ENCODE data around the gene FHIT. TPM values are rescaled to one million over a fixed set of nuclear protein-coding genes. Genes with fewer than 3 reads are reported as not detected.

FHIT gene
- total RNA-seq, 1 donor from 2014 or later, result 5.7 TPM

- Mint-ChIP-seq H3K36me3 (no peaks in the 10 kb centered on the region), H3K4me1 (no peaks in the 10 kb centered on the region), H3K9me3 (no peaks in the 10 kb centered on the region), H3K27ac (no peak overlapping the region), H3K27me3 (ENCODE audit: insufficient read depth, low read depth) (no peaks in the 10 kb centered on the region), H3K4me3 (no peak overlapping the region)
- Histone ChIP-seq H3K9ac (no peak overlapping the region), H3K4me2 (no peak overlapping the region), H3K9me3 (ENCODE audit: low read depth) (no peaks in the 10 kb centered on the region), H2AFZ (replicated peaks) (no peak overlapping the region), H3K27ac (no peak overlapping the region), H4K20me1 (ENCODE audit: low read depth) (no peaks in the 10 kb centered on the region), H3K4me1 (no peaks in the 10 kb centered on the region), H3K79me2 (ENCODE audit: low read depth) (no peaks in the 10 kb centered on the region), H3F3A (ENCODE audit: low read depth) (no peaks in the 10 kb centered on the region), H3K27me3 (no peaks in the 10 kb centered on the region), H3K4me3 (no peak overlapping the region), H3K36me3 (no peaks in the 10 kb centered on the region)
- no peak for DNase-seq (ENCODE audit: low spot score)
- no peak for TF ChIP-seq CTCF (IDR thresholded peaks at IDR 0.05)
- no peak for TF ChIP-seq EZH2 (IDR thresholded peaks at IDR 0.05)
- TF ChIP-seq EZH2phosphoT487 (IDR thresholded peaks at IDR 0.05), result no peak
Measured at GRCh38 chr3:60497902-60498301, 753.4 kb downstream of the FHIT start.

GRCh38 chr3:60490992-60491391, 760.3 kb downstream of the FHIT start:
- Mint-ChIP-seq H3K36me3 (no peaks in the 10 kb centered on the region), H3K27ac (no peak overlapping the region), H3K4me1 (no peaks in the 10 kb centered on the region), H3K9me3 (no peaks in the 10 kb centered on the region), H3K4me3 (no peak overlapping the region), H3K27me3 (ENCODE audit: insufficient read depth, low read depth) (no peaks in the 10 kb centered on the region)
- Histone ChIP-seq H3K4me1 (no peaks in the 10 kb centered on the region), H3K9me3 (ENCODE audit: low read depth) (no peaks in the 10 kb centered on the region), H4K20me1 (ENCODE audit: low read depth) (no peaks in the 10 kb centered on the region), H3K27ac (no peak overlapping the region), H3K4me3 (no peak overlapping the region), H3F3A (ENCODE audit: low read depth) (no peaks in the 10 kb centered on the region), H3K36me3 (no peaks in the 10 kb centered on the region), H3K79me2 (ENCODE audit: low read depth) (no peaks in the 10 kb centered on the region), H3K4me2 (no peak overlapping the region), H3K27me3 (no peaks in the 10 kb centered on the region), H3K9ac (no peak overlapping the region), H2AFZ (replicated peaks) (no peak overlapping the region)
- no peak for DNase-seq (ENCODE audit: low spot score)
- TF ChIP-seq CTCF (IDR thresholded peaks at IDR 0.05) (no peak), EZH2 (IDR thresholded peaks at IDR 0.05) (no peak), EZH2phosphoT487 (IDR thresholded peaks at IDR 0.05) (no peak)

- no peaks in the 10 kb centered on the region for H3K79me2 ChIP-seq (ENCODE audit: low read depth)
- no peaks in the 10 kb centered on the region for H3K4me1 ChIP-seq
- H3K4me2 ChIP-seq, result no peak overlapping the region
- no peak overlapping the region for H3K27ac ChIP-seq
- no peak for DNase-seq (ENCODE audit: low spot score)
- no peak overlapping the region for H3K4me3 ChIP-seq
- H3K4me1 Mint-ChIP-seq, result no peaks in the 10 kb centered on the region
- TF ChIP-seq EZH2phosphoT487 (IDR thresholded peaks at IDR 0.05), result no peak
- no peak for TF ChIP-seq EZH2 (IDR thresholded peaks at IDR 0.05)
- TF ChIP-seq CTCF (IDR thresholded peaks at IDR 0.05), result no peak
- no peak overlapping the region for H2AFZ ChIP-seq (replicated peaks)
- no peaks in the 10 kb centered on the region for H3K36me3 ChIP-seq
- no peaks in the 10 kb centered on the region for H3K36me3 Mint-ChIP-seq
- no peaks in the 10 kb centered on the region for H3K9me3 ChIP-seq (ENCODE audit: low read depth)
- H3K9me3 Mint-ChIP-seq, result peaks cover 3% of the 10 kb centered on the region
- H3K9ac ChIP-seq, result no peak overlapping the region
- no peaks in the 10 kb centered on the region for H3K27me3 ChIP-seq
- H3F3A ChIP-seq (ENCODE audit: low read depth), result no peaks in the 10 kb centered on the region
- H3K4me3 Mint-ChIP-seq, result no peak overlapping the region
- no peaks in the 10 kb centered on the region for H4K20me1 ChIP-seq (ENCODE audit: low read depth)
- no peak overlapping the region for H3K27ac Mint-ChIP-seq
- peaks cover 2% of the 10 kb centered on the region for H3K27me3 Mint-ChIP-seq (ENCODE audit: insufficient read depth, low read depth)
Measured at GRCh38 chr3:60475096-60475495, 776.2 kb downstream of the FHIT start.

Measured in neural progenitor cell (in vitro differentiated cells).